ENCODE results near the gene DGUOK.
"Not testable (repeated sequence)": the region's sequence is repeated elsewhere in the genome, so short reads cannot be mapped to it uniquely, and the experiment has no call there.

DGUOK gene

GRCh38 chr2:73926493-73927327 is at the start of gene DGUOK:
Gene DGUOK, plus strand, starts transcription at chr2:73926880. Its CDS starts 31 bp downstream, at chr2:73926911.
- peak; percentile 97 for DNase-seq

DNA sequence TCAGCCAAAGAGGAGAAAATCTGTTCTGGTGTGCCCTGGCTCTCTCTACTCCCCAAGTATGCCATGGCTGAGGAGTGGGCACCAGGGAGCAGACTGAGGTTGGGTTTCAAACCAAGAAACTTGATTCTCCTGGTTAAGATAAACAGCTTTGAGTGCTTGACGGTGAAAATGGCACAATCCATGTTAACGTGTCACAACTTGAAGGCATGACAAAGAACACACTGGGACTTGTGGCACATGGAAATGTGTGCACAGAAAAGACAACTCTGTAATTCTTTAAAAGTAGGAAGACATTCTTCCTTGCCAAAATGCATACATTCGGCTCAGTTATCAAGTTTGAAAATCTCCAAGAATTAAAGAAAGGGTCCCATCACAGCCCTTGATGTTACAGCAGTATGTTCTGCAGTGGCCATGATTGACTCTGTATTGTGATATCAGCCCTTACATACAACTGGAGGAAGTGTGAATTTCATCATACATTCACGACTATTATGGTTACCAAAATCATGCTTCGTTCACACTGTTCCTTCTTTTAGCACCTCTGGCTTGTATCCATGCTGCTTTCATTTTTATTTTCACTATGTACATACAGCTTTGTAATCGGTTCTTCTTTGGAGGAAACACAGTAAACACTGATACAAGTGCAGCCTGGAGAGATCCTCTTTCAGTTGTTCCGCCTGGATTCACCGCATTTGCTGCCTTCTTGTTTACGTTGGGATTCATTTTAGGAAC is 49.4 kb upstream of the DGUOK start:
- DNase-seq: no peak

DNA sequence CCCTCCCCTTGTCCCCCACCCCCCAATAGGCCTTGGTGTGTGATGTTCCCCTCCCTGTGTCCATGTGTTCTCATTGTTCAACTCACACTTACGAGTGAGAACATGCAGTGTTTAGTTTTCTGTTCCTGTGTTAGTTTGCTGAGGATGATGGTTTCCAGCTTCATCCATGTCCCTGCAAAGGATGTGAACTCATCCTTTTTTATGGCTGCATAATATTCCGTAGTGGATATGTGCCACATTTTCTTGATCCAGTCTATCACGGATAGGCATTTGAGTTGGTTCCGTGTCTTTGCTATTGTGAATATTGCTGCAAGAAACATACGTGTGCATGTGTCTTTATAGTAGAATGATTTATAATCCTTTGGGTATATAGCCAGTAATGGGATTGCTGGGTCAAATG is 48.7 kb upstream of the DGUOK start:
- not testable (repeated sequence) for DNase-seq

- no peak for DNase-seq
Measured at GRCh38 chr2:73885406-73885805, 41.3 kb upstream of the DGUOK start.

DNA sequence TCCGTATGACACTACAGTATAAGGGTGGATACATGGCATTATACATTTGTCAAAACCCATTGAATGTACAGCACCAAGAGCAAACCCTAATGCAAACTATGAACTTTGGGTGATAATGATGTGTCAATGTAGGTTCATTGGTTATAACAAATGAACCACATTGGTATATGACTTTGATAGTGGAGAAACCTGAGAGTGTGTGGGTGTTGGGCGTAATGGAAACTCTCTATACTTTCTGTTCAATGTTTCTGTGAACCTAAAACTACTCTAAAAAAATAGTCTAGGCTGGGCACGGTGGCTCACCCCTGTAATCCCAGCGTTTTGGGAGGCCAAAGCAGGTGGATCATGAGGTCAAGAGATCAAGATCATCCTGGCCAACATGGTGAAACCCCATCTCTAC is 40.3 kb upstream of the DGUOK start:
- peak; percentile 71 for DNase-seq

GRCh38 chr2:73887596-73888353 is 38.9 kb upstream of the DGUOK start:
- not testable (repeated sequence) for DNase-seq

DNA sequence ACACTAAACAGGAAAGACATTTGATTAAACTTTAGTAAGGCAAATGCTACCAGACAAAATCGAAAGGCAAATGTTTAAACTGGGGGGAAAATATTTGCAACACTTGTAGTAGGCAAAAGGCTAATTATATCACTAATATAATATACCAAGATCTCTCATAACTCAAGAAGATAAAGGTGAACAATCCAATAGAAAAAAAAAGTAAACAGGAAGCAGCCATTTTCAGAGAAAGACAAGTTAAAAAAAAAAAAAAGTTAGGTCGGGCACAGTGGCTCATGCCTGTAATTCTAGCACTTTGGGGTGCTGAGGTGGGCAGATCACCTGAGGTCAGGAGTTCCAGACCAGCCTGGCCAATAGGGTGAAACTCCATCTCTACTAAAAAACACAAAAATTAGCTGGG is 38.3 kb upstream of the DGUOK start:
- no peak for DNase-seq

DNA sequence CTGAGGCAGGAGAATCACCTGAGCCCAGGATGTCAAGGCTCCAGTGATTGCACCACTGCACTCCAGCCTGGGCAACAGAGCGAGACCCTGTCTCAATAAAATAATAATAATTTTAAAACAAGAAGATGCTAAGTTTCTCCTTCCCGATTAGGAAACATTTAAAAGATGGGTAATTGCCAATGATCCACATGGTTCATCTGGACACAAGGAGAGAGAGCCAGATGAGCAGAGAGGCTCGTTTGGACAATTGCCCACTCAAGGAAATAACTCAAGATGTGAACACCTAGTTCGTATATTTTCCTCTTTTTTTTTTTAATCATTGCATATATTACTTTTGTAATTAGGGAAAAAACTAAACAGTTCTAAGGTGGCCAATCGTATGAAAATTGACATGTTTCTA is 37.5 kb upstream of the DGUOK start:
- DNase-seq: no peak

DNA sequence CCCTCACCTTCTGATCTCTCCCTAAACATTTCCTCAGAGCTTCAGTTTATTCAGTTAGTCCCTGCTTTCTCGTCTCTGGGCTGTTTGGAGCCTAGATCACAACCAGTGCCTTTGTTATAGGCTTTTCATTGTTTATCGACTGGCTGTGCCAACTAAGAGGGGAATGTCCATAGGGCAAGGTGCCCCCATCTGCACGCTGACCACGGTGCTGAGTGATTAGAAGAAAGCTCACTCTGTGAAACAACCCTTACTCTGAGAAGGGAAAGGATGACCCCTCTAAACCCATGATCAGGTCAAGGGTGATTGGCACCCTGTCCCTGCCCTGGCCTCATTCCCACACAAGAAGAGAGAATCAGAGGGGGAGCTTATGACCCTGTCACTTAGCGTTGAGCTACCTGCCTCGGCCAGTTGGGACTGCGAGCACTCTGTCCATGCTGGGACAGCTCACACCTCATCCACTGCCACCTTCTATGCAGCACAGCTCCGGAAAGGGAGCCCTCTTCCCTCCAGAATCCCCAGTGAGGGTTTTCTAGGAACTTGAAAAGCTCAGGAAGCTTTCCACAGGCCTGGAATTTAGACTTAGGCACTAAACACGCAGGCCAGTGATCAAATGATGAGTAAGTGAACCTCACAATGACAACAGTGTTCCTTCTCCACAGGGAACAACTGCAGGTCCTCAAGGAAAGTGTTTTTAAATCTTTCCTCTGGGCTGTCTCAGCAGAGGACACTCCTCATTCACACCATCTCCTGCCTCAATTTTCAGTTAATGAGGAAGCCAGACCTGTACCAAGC is 36.2 kb upstream of the DGUOK start:
- DNase-seq: no peak

DNA sequence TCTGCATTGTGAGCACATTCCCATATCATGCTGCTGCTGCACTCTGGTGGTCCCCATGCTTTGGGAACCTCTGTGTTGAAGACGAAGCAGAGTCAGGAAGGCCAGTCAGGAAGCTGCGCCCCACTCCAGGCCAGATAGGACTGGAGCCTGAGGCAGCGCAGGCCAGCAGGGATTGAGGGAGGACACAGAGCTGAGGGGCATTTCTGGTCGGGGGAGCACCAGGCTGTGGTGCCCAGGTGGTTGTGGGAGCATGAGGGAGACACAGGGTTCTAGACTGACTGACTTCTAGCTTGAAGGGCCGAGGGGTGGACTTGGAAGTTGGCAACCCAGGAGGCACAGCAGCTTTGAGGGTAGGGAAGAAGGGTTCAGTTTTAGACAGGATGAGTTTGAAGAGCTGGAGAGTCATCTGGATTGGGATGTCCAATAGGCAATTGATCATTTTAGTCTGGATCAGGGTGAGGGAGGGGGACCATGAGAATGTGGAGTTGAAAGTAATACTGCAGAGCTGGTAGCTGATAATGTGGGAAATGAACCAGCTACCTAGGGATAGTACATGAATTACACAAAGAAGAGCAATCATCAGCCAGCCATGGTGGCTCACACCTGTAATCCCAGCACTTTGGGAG is 35.3 kb upstream of the DGUOK start:
- no peak for DNase-seq

- DNase-seq: no peak
Measured at GRCh38 chr2:73892631-73893329, 33.9 kb upstream of the DGUOK start, which contains the start of gene ACTG2. Gene ACTG2, plus strand, starts transcription at chr2:73893008. Its CDS starts 8,304 bp downstream, at chr2:73901312.

DNA sequence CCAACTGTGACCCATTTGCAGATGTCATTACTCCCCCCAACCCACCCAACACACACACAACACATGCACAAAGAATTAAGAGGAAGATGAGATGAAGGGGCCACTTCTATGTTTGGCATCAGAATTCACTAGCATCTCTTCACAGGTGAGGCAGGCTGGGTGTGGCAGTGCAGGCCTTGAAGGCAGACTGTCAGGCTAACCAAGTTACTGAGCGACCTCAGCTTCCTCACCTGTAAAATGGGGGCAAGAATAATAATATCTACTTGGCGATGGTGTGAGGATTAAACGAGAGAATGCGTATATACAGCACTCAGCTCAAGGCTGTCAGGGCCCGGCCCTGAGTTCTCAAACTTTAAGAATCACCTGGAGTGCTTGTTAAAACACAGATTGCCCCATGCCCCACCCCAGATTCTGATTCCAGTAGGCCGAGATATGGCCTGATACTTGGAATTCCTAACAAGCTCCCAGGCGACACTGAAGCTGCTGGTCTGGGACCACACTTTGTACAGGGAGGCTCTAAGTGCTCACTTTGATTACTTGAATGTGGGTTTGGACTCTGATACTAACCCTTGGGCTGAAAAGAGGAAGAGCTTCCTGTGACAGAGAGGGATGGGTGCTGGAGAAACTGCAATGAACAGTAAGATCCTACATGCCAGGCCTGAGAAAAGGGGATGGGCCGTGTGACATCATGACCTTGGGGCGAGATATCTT is 32.8 kb upstream of the DGUOK start:
- DNase-seq: no peak

- no peak for DNase-seq
Measured at GRCh38 chr2:73894475-73894850, 32.2 kb upstream of the DGUOK start.

DNA sequence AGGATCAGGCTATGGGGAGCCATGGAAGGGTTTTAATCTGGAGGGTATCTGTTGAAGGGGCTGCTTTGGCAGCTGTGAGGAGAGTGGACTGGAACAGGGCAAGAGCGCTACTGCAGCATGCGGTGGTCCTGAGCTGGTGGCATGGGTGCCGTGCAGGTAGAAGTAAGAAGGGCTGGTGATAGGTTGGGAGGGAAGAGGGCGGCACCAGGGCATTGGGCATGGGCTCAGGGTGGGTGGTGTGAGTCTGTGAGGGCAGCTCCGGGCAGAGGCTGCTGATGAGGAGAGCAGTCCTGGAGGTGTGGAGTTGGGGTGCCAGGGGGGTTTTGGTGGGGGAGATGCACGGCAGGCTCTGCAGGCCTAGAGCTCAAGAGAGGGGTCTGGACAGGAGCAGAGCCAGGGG is 31.8 kb upstream of the DGUOK start:
- DNase-seq: no peak

DNA sequence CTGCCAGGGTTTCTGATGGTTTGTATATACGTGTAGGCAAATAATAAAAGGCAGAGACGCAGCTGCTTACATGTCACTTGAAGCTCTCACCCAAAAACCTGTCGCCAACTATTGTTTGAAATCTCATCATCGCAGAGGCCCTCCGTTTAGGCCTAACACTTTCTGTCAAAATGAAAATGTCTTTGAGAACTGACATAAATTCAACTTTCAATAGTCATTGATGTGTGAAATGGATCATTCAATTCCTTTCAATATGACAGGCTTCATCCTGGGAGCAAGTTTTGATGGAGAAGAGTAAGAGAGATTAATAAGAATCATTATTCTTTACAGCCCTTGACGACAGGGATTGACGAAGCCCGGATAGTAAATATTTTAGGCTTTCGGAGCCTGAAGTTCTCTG is 31.2 kb upstream of the DGUOK start:
- DNase-seq: no peak

DNA sequence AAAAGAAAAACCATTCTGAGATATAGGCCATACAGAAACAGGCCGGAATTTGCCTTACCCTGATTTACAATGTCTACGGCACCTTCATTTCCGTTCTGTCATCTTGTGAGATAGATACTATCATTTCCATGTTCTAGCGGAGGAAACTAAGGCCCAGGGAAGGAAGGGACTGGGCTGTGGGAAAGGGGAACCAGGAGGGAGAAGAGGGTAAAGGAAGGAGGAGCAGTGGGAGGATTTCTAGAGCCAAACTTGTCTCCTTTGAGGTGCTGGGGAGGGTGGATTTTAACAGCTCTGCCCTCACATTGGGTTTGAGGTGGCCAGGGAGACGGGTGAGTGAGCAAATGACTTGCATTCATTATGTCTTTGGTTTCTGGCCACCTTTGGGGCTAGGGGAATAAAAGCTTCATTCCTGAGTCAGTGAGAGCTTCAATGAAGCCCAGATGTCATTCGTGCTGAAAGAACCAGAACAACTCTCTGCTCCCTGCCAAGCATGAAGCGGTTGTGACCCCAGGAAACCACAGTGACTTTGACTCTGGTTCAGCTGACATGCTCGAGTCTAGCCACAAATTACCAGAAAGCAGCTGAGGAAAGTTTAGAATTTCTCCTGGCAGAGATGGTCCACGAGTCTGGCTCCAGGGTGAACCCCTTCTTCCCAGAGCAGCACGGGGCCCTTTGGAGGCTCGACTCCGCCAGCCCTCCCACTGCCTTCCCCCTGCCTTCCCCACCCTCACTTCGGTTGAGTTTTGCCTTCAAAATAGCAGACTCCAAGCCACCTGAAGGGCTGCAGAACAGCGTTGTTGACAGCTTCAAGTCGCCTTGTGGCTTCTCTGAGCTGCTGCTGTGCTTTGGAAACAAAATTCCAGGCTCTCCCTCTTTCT is 30.1 kb upstream of the DGUOK start:
- peak; percentile 25 for DNase-seq

DNA sequence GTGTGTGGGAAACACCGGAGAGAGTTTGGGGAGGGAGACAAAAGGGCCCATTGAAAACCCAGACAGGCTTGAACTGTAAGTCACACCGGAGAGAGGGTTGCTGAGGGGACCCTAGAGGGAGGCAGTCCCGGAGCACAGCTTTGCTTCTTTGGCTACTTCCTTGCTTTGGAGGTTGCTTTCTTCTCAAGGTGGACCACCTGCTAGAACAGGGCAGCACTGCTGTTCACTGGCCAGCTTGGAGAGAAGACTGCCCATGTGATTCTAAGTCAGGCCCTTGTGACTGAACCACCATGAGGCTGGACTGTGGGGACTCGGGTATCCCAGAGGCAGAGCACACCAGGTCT is 29.5 kb upstream of the DGUOK start:
- DNase-seq: no peak

GRCh38 chr2:73897934-73898333 is 28.7 kb upstream of the DGUOK start:
- no peak for DNase-seq

GRCh38 chr2:73899801-73900336 is 26.8 kb upstream of the DGUOK start:
- no peak for DNase-seq

DNA sequence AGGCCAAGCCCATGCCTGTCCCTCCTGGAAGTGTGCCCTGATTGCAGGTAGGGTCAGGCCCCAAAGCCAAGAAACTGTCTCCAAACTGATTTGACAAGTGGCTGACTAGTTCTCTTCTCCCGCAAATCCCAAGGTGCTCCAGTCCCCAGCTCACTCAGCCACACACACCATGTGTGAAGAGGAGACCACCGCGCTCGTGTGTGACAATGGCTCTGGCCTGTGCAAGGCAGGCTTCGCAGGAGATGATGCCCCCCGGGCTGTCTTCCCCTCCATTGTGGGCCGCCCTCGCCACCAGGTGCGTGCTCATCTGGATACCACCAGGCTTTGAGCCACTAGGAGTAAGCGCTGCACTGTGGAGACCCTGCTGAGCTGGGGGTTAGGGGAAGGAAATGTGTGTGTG is 25.5 kb upstream of the DGUOK start:
- DNase-seq: no peak

Measured in stimulated activated CD4-positive, alpha-beta T cell treated with anti-CD3 and anti-CD28 coated beads, Interleukin-4, amount 100 ng/mL, for 24 hours (primary cell).